Suppressor macrophage treated with lipopolysaccharide for 1 hour (primary cell): ENCODE measurements around the gene HMX1.

Experiments
- DNase-seq, 3 donors: peaks; one replicate each; pipeline ENCODE4 v3.0.0-alpha.2; 2020 to 2022

HMX1 gene

DNA sequence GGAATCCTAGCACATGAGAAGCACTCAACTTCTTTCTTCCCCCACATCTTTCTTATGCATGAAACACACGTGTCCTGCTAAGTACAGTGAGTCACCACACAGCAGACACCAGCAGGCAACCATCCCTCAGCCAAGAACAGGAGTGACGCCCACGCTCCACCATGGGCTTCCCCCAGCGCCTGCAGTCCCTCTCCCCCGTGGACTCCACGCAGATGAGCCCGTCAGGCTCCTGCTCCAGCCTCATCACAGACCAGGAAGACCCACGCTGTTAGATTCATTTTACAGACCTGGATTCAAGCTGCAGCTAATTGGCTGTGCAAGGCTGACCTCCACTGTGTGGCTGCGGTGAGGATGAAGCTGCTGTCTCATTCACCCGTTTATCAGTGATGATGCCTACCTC lies 16.7 kb downstream of the HMX1 start:
- DNase-seq: peak; percentile 34 to 55 (median 43)

DNA sequence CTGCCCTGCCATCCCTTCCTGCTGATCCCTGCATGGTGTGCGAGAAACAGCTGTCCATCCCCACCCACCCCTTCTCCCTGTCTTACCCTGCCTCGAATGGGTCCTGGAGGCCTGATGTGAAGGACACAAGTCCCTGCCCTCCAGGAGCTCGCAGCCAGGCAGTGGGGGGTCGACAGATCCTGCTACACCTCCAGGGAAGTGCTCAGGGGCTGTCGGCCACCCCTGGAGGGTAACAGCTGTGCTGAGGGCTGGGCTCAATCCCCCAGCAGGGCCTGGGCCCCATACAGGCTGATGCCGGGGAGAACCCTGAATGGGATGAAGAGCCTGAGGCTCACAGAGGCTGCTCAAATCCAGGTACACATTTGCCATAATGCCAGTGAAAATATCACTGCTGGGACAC lies 17.6 kb downstream of the HMX1 start:
- DNase-seq: no peak

DNA sequence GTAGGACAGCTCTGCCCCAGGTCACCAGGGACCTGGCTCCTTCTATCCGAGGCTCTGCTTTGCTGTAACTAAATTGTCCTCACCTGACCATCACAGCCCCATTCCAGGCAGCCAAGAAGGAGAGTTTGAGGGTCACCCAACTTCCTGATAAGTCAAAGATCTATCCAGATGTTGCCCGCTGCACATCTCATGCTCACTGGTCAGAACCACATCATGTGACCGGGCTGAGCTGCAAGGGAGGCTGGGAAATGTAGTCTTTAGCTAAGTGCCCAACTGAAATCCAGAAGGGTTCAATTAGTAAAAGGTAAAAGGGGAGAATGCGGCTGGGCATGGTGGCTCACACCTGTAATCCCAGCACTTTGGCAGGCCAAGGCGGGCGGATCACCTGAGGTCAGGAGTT lies 18.4 kb downstream of the HMX1 start:
- DNase-seq: no peak

DNA sequence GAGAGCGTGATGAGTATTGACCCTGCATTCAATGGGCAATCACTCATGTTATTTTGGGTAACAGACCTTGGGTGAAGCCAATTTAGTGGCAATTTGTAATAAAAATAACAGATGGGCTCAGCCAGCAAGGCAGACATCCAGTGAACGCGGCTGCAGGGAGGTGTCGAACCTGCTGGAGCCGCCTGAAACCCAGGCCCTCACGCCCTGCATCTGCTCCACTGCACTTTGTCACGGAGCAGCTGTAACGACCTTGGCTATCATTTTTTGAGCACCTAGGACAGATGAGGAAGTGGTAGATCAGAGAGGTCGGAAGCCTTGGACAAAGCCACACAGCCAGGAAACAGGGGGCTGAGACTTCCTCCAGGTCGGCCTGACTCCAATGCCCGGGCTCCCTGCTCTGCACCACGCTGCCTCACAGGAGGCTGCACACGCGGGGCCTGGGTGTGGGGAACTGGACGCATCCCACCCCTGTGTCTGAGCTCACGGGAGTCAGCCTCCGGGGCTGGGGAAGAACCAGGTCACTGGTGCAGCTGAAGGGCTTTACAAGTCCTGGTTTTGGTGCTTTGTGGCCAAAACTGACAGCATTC lies 19.4 kb downstream of the HMX1 start:
- DNase-seq: no peak

DNA sequence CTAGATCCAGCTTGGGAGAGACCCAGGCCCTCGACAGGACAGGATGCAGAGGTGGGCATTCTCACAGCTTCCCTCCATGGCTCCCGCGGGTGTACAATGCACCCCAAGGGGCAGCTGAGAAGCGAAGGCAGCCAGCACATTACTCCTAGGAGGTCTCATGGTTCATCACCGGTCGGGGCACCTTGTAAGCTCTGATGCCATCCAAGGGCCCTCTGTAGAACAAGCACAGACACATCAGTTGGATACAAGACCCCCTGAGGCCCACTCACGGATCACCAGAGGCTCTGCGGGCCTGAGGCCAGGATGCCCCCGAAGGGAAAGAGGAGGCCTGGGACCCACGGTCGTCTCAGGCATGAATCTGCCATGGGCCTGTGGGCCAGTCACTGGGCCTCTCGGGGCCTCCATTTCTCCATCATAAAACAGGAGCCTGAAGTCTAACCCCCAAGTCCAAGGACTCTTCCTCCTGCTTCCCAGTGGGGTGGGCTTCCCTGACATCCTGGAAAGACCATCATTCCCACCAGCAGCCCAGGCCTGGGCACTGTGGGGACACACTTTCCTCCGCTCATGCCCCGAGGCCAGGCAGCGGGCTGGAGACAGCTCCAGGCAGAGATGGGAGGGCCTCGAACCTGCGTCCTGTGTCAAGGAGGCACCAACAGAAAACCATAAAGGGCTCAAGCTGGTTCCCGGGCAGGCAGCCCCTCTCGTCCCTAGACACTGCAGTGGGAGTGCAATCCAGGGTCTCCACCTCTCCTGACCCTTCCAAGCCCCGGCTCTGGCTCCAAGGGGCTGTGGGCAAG lies 20.1 kb downstream of the HMX1 start:
- no peak for DNase-seq

DNA sequence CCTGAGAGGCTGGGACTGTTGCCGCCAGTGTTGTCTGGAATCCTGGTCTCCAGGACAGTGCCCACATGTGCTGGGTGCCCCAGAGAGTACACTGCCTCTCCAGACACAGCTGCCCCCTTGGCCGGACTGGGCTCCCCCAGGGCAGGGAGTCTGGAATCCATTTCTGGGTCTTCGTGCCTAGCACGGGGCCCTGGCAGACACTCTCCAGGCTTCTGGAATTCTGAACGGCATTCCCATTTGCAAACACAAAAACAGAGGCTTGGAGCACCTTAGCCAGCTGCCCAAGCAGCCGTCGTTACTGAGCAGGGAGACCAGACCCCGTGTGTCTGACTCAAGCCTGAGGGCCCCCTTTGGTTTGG lies 20.8 kb downstream of the HMX1 start:
- no peak for DNase-seq

DNA sequence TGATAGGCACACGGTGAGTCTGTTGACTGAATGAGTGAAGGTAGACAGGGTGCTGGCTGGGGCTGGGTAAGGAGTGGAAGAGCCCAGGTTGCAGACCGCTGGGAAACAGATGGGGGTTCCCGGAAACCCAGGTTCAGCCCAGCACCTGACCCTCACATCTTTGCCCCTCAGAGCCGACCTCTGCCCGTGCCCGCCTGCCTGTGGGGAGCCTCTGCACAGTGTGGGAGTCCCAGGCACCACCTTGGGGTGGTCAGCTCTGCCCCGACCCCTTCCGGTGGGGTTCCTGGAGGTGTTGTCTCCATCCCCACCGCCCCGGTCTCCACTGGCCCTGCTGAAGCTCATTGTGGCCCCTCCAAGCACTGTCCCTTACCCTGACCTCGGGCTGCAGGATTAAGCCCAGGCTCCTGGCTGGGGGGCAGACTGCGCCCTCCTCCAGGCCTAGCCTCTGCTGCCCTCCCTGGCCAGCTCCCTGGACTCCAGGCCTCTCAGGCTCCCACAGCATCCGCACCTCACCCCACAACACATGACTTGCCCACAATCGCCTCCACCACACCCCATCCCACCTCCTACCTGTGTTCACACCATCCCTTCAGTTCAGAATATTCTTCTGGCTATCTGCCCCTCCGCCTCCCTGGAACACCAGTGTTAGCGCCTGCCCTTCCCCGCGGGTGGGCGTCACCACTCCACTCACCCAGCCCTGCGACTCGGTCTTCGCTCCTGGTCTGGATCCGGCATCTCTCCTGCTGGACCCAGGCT lies 21.4 kb downstream of the HMX1 start:
- no peak for DNase-seq

DNA sequence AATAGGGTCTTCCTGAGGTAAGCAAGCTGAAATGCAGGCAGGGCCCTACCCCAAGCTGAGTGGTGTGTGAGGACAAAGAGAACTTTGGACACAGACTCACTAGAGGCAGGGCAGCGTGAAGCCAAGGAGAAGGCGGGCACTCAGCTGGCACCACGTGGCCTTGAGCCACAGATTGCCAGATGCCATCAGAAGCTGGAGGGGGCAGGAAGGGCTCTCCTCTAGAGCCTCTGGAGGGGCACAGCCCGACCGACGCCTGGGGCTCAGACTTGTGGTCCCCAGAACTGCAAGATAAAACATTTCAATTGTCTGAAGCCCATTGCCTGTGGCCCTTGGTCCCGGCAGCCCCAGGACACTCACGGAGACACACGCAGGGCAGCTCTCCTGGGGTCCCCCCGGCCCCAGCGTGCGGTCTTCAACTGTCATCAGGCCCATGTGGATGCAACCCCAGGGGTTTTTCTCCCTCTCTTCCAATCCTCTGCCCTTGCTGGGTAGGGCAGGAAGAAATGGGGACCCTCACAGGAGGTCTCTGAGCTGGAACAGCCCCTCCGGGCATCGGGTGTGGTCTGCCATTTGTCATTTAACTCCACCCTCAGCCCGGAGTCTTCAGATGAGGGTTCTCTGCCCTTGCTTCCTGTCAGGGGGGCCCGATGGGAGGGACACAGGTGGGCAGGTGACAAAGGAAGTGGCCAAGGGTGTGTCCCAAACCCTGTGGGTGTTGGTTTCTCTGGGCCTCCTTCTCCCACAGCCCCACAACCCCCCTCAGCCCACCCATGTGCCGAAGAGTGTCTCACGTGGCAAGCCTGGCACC lies 22.2 kb downstream of the HMX1 start:
- DNase-seq: no peak

DNA sequence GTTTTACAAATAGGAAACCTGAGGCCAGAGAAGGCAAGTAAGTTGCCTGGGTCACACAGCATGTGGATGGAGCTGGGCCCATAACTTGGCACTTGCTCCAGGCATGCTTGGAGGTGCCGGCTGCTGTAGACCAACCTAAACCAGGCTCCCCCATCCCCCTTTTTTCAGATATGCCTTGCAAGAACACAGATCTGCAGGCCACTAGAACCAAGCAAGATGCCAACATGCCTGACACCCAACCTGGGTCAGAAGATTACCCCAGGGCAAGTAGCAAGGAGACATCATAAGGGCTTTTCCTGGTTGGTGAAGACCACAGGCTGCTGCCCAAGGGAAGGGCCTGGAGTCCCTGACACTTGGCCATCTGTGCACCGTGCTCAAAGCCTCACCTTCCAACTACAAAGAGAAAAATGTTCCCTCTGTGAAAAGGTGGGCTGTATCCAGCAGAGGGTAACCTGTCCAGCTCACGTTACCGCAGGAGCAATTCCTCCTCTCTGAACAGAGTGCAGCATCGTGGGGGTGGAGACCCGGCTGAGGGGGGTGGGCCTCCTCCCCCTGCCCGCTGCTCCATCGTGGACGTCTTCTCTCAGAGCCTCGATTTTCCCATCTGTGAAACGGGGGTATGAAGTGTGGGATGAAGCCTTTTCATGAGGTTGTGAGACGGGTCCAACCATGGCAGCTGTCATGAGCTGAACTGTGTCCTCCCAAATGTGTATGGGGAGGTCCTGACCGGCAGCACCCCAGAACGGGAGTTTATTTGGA lies 23.0 kb downstream of the HMX1 start:
- no peak for DNase-seq

DNA sequence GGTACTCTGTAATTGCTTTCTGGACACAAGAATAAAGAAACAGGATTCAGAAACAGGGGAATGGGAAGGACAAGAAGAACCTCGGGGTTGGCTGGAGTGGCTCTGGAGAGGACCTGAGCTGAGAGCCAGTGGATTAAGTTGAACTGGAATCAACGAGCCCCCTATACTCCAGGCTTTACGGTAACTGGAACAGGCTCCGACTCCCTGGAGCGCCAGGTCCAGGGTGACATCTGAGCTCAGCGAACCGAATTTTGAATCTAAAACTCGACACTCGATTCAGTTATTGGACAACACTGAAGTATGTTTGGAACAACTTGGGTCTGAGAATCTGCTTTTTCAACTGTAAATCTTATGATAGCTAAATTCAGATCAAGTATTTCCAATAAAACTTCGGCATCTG lies 23.9 kb downstream of the HMX1 start:
- DNase-seq: no peak

DNA sequence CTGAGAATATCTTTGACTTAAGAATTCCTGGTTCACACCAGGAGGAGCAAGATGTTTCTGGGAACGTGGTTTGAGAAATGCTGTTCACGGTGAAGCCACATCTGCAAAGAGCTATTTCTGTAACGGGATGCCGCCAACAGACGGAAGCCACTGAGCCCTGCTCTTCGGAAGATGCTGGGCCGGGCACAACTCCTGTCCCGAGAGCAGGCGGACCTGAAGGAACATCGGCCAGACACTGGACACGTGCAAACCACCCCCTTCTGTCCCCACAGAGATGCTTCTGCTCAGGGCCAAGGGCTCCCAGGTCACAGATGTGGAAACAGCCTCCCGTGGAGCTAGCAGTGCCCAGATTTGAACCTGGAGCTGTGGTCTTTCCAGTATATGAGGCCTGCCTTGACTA lies 24.3 kb downstream of the HMX1 start:
- no peak for DNase-seq

DNA sequence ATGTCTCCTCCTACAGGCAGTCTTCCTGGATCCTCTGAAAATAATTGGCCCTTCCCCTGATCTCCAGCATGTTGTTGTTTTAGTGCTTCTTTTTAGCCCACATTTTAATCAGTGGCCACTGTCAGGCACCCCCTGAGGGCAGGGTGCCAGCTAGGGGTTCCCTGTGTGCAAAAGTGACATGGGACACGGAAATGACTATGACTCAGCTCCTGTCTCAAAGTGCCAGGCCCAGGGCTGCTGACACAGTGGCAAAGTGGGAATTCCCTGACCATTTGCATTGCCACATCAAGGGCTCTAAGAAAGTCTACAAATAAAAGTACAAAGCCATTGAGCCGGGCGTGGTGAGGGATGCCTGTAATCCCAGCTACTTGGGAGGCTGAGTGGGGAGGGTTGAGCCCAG lies 24.8 kb downstream of the HMX1 start:
- peak; percentile 43 to 58 (median 56) for DNase-seq

DNA sequence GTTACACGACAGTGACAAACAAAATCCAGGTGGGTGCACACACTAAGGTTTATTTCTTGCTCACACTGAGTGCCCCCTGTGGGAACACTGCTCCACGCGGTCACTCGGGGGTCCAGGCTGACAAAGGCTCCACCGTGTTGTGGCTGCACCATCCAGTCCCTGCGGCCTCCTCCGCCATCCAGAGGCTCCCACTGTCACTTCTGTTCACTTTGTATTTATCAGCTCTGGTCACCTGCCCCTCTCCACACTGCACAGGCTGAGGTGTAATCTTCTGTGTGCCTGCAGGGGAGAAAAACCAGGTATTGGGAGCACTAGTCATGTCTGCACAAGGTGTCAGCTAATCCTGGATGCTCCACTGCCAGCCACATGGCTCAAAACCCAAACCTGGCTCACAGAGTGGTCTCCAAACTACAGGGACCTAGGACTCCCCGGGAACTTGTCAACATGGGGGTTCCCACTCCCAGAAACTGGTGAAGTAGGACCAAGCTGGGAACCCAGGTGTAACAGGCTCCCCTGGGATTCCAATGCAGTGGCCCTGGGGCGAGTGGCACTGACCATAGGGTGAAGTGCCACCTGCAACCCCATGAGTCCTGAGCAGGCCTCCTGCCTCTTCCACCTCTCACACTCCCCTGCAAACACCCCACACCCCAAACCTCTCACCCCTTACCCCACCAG lies 25.5 kb downstream of the HMX1 start:
- no peak for DNase-seq

DNA sequence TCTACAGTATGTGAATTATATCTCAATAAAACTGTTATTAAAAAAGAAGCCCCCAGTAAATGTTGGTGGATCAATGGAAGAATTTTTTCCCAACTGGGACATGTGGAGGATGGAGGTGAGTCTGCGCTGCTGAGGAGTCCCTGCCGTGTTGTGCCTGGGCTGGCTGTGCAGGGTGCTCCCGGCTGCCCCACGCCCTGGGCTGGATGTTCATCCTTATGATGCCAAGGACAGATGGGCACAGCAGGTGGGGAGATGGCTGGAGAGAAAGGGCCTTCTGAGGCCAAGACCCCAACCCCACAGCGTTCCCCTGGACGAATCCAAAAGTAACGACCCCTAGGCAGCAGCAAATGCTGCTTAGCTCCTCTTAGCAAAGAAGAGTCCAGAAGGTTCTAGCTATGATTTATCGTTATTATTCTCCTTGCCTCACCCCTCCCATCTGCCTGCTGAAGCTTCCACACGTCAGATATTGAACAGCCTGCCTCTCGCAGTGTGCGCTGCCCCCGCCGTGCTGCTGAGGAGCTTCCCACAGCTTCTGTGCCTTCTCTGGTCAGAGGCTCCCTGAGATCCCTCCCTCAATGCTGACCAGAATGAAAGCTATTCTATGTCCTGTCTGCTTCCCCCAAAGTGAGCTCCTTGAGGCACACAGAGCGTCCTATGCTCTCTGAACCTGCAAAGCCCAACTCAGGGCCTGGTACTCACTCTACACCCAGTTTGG lies 26.5 kb downstream of the HMX1 start:
- DNase-seq: no peak

DNA sequence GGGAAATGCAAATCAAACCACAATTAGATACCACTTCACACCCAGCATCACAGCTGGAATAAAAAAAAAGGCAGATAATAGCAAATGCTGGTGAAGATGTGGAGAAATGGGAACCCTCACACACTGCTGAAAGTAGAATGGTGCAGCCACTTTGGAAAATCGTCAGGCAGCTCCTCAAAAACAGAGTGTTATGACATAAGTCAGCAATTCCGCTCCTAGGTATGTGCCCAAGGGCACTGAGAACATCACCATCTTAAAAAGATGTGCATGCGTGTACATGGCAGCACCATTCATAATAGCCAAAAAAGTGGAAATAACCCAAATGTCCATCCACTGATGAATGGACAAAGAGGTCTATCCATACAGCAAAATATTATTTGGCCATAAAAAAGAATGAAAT lies 28.0 kb downstream of the HMX1 start:
- DNase-seq: no peak

DNA sequence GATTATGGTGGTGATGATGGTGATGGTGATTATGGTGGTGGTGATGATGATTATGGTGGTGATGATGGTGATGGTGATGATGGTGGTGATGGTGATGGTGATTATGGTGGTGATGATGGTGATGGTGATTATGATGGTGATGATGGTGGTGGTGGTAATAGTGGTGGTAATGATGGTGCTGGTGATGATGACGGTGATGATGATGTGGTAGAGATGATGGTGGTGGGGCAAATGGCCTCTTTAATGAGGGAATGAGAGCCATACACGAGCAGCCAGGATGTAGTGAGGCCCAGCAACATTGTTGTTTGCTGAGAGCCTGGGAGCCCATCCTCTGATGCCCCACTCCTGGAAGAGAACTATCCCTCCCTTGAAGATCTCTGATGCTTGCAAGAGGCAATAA lies 29.0 kb downstream of the HMX1 start:
- no peak for DNase-seq

DNA sequence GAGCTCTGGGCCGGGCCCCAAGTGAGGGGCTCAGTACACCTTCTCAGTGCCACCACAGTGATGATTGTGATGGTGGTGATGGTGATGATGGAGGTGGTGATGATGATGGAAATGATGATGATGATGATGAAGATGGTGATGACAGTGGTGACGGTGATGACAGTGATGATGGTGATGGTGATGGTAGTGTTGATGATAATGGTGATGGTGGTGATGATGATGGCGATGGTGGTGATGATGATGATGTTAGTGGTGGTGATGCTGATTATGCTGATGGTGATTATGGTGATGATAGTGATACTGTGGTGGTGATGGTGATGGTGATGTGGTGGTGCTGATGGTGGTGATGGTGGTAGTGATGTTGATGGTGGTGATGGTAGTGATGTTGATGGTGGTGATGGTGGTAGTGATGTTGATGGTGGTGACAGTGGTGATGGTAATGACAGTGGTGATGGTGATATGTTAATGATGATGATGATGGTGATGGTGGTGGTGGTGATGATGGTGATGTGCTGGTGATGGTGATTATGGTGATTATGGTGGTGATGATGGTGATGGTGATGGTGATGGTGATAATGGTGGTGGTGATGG lies 29.9 kb downstream of the HMX1 start:
- no peak for DNase-seq

DNA sequence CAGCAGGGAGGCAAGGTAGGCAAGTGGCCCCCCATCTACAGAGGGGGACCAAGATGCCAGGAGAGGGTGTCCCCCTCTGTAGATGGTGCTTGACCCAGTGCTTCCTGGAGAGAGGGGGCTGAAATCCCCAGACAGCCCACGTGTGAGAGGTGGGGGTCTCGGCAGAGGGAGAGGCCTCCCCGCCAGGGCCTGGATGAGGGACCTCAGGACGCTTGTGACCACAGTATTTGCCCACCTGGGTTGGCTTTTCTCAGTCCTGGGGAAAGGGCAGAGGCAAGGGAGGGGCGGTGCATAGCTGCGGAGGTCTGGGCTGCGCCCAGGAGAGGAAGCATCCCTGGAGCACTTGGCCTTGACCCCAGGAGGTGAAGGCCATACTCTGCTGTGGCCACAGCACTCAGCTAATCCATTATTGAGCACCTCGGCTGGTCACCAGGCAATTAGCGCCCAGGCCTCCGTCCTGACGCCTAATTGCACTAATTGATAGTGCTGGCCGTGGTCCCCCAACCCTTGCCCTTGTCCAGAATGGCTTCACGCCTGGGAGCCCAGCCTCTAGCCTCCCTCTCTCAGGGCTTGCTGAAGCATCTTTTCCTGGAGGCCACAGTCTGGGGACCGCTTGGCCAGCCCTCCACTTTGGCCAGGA lies 30.7 kb downstream of the HMX1 start:
- DNase-seq: no peak

DNA sequence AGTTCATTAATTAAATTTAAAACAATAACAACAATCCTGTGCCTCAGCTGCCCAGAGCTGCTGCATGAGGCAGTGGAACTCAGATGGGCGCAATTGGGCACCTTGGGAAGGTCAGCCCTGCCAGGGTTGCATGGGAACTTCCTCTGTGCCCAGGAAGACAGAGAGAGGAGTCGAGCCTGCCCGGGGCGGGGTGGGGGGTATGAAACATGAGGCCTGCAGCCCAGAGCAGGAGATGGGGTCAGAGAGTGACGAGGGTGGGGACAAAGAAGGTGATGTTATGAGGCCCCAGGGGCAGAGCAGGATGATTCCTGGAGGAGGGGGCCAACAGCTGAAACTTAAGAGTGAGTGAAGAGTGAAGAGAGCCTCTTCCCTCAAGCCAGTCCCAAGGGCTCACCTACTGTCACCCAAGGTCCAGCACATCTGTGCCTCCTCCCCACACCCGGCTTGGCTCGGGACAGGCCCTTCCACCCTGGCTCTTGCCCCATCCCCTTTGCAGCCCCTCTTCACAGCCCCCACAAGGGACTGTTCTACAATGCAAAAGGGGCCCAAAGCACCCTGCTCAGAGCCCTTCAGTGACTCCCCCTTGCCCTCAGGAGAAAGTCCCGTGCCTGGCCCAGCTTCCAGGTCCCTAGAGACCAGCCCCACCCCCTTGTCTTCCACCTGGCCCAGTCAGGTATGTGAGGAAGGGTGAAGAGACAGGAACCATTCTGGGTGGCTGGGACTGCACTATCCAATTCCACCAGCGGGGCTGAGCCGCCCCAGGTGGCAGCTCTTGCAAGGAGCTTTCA lies 31.4 kb downstream of the HMX1 start:
- DNase-seq: no peak
